HG02884 (cell line): ENCODE measurements around the gene NEK2.
"Not testable (repeated sequence)": the region's sequence is repeated elsewhere in the genome, so short reads cannot be mapped to it uniquely, and the experiment has no call there.

Experiments
- ATAC-seq: cut with Tn5 transposase; IDR thresholded peaks from one replicate; pipeline ENCODE4 v1.9.1; 2021; ENCODE audit warnings: mild to moderate bottlenecking, moderate library complexity; ENCODE audit not compliant: unreplicated experiment

The NEK2 gene

DNA sequence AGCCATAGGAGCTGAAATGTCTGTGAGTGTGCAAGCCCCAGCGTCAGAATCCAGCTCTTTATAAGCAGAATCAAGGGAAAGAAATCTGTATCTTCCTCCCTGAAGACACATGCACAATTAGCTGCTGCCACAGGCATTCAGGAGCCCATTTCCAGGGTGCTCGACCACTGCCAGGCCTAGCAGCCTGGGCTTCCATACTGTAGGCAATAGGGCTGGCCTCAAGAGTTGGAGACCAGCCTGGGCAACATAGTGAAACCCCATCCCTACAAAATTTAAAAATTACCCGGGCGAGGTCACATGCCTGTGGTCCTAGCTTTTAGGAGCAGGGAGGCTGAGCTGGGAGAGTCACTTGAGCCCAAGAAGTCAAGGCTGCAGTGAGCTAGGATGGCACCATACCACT, 41.0 kb downstream of the NEK2 start:
- no peak for ATAC-seq

DNA sequence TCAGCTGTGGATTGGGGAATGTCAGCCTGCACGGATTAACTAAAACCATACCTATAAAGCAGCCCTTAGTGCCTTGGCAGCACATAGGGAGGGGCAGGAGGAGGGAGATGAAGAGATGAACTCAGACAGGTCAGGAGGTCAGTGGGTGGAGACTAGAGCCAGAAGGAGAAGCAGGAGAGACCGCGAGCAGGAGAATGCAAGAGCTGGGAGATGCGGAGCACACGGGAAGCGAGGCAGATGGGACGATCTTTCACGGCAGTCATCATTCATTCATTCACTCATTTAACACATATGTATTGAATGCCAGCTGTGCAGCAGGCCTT, 41.9 kb downstream of the NEK2 start:
- no peak for ATAC-seq

DNA sequence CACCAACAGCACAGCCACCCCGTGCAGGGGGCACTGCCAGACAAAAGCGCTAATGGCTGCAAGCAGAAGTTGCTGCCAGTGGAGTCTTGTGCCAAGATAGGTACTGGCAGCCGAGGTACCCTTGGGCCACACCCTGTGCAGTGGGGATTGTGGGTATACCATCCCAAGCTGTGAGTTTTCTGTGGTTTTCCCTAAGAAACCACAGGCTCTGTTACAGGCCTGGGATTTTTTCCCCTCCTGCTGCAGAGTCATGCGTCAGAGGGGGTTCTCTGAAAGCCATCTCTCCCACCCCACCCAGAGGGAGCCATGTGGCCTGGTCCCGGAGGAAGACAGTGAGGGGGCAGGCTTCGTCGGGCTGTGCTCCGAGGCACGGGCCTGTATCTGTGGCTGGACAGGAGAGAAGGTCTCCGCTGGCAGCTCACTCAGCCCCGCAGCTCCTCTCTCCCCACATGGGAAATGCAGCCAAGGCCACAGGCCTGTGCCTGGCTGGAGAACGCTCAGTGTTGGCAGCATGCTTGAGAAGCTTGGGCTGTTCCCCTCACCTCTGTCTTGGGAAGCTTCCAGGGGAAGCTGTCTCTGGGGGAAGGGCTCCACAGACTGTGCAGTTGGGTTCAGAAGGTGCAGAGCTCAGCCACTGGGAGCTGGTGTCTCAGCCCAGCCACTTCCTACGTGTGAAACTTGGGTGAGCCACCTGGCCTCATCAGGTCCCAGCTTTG, 42.5 kb downstream of the NEK2 start:
- ATAC-seq, result no peak

DNA sequence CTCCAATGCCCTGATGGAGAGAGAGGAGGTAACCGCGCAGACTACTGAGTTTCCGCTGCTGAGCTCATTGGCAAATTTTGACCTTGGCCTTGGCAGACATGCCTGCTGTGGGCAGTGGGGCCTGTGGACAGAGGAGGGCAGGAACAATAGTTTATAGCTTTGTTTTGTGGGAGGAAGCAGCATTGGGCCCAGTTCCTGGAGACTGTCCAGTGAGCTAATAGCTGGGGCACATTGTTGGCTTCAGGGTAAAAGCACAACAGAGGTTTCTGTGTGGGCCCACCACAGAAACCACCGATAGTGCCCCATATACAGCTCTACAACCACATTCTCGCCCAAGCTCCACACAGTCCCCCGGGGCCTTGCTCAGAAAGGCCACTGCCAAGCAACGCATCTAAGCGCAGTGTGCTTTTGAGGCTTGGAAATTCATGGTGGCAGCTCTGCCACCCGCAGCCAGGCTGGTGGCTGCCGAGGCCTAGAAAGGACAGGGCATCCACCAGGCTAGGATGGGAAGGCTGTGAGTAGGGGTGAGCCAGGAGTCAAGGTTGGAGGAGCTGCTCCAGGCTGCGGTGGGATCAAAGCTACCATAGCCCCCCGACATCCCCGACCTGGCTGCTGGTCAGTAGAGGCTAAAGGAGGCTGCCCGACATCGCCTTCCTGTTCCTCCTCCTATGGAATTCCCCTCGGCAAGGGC, 43.2 kb downstream of the NEK2 start:
- ATAC-seq, result no peak

DNA sequence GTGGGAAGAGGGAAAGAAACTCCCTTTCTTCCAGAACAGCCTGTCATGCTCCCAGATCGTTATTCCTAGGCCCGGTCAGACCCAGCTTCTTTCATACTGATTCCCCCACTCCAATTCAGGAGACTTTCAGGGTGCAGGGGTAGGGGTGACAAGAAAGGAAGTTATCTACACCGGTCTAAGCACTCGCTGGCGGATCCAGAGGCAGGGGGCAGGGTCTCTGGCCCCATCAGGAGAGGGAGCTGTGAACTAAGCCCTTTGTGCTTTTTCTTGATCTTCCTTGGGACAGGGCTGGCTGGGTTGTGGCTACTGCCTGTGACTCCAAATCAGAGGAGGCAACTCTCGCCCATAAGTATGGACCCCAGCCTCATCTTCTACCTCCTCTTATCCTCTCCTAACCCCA, 44.3 kb downstream of the NEK2 start:
- ATAC-seq, result no peak

DNA sequence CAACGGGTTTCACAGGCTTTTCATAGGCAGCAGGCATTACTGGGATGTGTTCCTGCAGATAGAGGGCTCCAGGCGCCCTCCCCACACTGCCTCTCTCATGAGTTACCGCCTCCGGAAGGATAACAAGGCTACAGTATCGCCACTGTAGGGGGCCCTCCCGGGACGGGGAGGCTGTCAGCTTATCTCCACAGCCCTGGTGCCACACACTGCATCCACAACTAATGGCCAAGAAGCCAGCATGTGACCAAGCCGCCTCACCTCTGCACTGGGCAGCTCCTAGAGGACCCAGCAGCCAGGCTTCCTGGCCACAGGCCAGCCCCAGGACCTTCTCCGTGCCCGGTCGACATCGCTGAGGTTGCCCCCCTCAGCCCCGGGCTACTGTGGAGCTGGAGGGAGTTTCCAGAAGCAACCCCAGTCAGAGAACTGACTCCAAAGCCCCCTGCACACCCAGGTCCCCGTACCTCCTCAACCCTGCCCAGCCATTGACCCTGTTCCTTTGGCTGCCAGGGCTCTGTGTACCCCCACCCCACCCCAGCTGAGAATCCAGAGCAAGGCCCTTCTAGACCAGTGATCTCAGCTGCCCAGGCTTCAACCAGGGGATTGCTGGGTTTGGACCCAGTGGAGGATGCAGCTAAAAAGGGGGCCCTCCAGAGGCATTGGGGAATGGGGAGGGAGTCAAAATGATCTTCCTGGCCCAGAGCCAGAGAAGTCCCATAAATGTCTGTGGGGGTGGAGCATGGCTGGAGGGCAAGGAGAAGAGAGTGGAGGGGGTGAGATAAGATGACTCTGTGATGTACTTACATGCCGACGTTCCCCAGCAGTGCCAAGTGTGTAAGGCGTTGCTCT, 45.0 kb downstream of the NEK2 start:
- no peak for ATAC-seq

DNA sequence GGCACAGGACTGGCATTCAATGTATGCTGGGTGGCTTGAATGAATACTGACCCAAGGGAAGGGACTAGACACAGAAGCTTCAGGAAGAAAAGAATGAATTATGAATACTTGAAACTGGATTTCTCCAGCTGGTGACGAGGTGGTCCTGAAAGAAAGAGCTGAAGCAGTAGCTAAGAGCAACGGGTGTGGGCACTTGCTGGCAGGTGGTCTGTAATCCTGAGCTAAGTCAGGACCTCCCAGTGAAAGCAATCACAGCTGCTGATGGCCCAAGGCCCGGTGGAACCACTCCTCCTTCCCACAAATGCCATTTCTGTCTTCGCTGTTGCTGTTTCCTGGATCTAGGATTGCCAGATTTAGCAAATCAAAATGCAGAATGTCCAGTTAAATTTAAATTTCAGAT, 47.0 kb downstream of the NEK2 start:
- no peak for ATAC-seq

DNA sequence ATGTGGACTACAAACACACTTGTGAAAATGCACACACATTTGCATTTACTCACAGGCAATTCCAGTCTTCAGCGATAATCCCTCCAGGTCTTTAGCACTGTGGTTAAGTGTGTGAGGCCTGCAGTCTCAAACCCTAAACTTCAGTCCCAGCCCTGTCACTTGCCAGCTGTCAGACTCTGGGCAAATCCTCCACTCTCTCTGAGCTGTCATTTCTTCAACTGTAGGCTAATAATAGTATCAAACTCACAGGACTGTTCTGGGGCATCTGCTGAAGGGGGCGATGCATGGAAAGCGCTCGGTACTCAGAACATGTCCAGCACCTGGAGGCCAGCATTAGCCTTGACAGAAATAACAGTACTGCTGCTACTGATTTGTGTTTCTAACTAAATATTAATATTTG, 48.2 kb downstream of the NEK2 start:
- no peak for ATAC-seq

DNA sequence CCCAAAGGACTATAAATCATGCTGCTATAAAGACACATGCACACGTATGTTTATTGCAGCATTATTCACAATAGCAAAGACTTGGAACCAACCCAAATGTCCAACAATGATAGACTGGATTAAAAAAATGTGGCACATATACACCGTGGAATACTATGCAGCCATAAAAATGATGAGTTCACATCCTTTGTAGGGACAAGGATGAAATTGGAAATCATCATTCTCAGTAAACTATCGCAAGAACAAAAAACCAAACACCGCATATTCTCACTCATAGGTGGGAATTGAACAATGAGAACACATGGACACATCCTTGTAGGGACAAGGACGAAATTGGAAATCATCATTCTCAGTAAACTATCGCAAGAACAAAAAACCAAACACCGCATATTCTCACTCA, 49.6 kb downstream of the NEK2 start:
- ATAC-seq, result not testable (repeated sequence)

DNA sequence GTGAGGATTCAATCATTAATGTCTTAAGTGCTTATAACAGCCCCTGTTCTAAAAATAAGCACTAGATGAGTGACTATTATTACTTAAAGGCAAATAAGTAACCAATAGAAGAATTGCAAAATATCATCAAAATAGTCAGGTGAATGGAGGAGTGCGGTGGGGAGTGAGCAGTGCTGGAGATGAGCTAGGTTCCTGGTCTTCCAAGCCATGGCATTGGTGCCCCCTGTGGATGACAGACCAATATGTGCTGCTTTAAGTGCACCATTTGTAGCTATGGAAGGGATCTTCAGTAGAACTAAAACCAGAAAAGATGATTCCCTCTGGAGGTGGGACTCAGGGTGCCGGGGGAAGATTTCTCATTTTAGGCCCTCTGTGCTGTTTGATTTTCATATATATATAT, 50.4 kb downstream of the NEK2 start:
- no peak for ATAC-seq

DNA sequence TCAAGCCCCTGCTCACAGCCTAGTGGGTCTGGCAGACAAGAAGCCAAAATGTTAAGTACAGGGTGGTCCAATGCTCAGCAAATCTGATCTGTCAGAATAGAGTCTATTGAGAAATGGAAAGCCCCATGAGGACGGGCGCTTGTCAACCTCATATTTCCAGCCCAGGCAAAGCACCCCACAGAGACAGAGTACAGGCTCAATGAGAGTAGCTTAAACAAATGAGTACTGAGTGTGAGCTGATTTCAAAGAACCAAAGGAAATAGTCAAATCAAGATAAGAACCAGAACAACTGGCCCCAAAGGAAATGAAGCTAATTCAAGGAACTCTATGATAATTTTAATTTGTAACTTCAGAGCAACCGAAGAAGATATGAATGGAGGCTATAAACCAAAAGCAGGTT, 51.9 kb downstream of the NEK2 start:
- ATAC-seq, result no peak

DNA sequence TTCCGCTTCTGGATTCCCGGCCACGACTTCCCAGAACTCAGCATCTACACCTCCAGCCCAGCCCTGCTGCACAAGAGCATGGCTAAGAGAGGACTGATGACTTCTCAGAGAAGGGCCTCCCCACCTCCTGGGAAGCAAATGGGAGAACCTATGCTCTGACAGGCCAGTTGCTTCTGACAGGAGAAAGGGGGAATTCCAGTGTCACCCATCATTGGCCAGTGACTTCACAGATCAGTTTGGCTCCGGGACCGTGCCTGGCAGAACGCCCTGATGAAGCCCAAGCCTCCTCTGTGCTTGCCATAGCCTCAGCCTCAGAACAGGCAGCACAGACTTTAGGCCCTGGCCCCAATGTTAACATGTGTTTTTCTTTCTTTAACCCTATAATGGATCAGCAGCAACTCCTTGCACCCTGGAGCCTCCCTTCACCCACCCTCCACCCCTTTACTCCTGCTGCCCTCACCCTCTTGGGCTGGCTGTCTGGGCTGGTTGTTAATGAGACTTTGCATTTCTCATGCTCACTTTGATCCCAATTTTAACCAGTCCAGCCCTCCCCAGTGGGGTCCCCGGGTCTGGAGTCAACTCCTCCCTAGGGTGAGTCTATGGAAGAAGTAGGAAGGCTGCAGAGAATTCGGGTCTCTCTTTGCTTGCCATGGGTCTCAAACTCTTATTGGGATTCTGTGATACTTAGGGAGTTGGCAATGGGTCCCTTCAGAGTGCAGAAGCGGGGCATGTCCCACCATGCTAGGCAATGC, 53.8 kb downstream of the NEK2 start:
- ATAC-seq, result no peak

DNA sequence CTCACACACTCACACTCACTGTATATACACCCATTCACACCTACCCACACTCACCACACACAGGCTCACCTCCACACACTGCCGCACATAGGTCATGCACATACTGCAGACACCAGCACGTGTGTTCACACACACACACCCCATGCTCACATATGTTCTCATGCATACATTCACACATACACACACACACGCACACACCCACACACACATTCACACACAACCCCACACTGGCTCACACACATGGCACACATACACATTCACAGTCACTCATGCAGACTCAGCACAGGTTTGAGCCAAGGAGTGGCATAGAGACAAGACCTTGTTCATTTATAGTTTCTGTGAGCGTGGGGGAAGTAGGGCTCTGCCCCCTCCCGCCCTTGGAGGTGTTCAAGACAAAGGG, 55.3 kb downstream of the NEK2 start:
- ATAC-seq, result no peak

DNA sequence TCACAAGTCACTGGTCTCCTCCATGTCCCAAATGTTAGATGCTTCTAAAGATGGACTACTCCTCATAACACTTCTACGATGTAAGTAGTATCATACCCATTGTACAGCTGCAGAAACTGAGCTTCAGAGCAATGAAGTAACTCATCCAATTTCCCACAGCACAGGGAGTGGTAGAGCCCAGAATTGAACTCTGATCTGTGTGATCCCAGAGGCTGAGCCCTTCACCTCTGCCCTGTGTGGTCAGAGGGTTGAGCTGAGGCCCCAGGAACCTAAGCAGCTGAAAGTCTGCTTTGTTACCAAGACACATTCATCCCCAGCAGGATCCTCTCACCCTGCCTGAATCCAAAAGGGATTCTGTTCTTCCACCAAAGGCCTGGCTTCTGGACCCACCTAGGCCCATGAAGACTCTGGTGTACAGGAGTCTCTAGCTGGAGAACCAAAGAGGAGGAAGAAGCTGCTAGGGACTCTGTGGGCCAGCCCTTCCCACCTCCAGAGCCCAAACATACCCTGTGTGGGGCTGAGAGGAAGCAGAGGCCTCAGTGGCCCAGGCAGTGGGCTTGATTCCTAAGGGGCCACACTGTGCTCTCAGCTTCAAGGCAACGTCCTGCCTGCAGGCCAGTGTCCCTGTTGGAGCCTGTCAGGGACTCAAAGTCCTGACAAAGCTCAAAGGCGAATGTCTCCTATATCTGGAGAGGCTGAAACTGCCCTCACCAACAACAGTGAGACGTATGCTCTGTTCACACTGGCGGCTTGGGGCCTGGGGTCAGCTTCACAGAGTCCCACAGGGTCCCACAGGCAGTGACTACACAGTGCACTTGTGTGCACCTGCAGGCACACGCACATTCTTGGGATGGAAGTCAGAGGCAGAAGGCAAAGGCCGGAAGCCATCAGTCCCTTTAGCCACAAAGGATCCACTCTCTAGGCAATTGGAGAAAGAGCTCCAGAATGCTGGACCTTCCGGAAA, 56.1 kb downstream of the NEK2 start:
- ATAC-seq, result no peak

DNA sequence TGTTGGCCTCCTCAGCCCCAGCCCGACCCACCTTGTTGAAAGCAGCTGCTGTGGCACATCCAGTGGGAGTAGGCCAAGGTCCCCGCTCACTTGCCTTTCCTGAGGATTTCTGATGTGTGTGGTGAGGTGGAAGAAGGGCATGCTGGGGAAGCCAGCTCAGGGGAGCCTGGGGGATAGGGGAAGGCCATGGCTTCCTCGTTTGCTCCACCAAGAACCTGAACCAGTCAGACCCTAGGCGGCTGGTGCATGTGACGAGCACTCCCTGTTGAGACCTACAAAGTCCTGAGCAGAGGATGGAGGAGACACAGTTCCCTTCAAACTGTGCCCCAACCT, 58.5 kb downstream of the NEK2 start:
- ATAC-seq, result no peak

DNA sequence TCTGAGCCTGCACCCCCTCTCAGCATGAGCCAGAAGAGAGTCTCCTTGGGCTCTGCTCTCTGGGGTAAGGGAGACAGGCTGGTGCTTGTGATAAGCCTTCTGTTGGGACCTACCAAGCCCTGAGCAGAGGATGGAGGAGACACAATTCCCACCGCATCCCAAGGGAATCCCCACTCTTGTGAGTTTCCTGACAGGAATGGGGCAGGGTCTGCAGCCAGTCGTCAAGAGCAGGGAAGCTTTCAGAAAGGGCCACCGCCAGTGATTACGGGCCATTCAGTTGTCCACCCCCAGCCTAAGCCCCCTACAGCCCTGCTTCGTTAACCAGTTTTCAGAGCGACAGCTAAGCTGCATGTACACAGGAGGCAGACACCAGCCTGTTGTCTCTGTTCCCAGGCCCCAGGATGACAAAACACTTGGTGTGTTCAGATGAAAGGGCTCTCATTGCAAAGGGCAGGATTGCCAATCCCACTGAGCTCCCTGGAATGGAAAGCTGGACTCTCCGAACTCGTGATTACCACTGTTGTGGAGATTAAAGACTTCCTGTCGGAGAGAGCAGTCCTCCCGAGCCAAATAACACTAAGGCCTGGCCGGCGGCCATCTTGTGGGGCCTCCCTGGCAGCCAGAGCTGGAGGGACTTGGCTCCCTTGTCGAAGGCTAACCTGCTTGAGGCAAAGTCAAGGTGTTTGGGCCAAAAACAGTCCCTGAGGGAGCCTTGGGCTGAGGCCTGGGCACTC, 59.0 kb downstream of the NEK2 start:
- ATAC-seq, result no peak

DNA sequence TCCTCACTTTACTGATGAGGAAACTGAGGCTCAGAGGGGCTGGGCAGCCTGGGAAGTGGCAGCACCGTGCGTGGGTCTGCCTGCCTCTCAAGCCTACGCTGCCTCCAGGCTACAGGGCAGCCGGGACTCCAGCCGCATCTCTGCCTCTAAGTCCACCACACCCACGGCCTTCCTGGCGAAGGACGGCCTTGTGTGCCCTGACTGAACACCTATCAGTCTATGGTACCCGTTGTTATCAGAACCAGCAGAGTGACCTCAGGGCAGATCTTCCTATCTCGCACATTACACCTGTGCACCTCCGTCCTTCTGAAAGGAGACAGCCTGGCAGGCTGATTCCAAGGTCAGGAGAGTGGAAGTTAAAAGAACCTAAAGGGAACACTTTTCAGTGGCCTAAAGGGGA, 60.8 kb downstream of the NEK2 start:
- no peak for ATAC-seq

DNA sequence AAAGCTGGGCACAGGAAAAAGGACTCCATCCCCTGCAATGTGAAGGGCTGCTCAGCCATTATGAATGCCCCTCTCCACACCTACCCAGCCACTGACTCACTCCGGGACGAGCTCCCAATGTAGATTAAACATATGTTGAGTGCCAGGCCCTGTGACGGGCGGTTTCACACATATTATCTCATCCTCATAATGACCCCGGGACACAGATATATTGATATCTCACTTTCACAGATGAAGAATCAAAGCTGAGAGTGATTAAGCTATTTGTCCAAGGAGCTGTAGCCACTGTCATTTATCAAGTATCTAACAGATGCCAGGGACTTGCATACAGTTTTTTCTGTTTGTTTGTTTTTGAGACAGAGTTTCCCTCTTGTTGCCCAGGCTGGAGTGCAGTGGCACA, 61.5 kb downstream of the NEK2 start:
- ATAC-seq, result no peak

DNA sequence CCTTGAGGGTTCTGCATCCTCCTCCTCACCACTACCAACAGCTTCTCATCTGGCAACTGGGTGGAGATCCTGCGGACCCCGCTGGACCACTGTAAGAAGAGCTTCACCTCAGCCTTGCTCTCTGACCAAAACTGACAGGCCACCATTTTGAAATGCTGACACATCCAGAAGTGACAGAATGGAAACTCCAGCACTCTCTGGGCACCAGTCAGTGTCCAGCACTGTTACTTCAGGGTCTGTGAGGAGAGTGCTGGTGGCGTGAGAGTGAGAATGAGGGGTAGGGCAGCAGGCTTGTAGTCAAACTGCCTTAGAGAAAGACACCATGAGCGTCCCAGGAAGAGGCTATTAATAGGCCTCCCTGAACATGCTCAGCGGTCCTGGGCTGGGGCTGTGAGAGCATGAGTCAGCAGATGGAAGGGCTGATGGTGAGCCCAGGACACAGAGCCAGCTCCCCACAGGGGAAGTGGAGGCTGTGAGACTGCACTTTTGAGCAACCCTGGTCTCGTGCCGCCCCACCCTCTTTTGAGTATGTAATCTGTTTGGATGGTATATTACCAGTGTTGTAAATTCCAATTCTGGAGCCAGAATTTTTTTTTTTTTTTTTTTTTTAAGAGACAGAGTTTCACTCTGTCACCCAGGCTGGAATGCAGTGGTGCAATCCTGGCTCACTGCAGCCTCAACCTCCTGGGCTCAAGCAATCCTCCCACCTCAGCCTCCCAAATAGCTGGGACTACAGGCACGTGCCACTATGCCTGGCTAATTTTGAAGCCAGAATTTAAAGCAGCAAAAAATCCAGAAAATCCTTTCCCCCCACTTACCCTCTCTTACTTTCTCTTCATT, 62.1 kb downstream of the NEK2 start:
- no peak for ATAC-seq
